ENCODE results near the gene CDH23.

GRCh38 chr10:71690094-71690720, 293.5 kb downstream of the CDH23 start:
- TF ChIP-seq, protein P1, sequence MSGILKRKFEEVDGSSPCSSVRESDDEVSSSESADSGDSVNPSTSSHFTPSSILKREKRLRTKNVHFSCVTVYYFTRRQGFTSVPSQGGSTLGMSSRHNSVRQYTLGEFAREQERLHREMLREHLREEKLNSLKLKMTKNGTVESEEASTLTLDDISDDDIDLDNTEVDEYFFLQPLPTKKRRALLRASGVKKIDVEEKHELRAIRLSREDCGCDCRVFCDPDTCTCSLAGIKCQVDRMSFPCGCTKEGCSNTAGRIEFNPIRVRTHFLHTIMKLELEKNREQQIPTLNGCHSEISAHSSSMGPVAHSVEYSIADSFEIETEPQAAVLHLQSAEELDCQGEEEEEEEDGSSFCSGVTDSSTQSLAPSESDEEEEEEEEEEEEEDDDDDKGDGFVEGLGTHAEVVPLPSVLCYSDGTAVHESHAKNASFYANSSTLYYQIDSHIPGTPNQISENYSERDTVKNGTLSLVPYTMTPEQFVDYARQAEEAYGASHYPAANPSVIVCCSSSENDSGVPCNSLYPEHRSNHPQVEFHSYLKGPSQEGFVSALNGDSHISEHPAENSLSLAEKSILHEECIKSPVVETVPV (CRISPR knock-in tag; IDR thresholded peaks at IDR 0.05), result no peak
- TF ChIP-seq TCF4 (CRISPR knock-in tag; IDR thresholded peaks at IDR 0.05; ENCODE audit: borderline replicate concordance) (no peak), OSR1 (CRISPR knock-in tag; IDR thresholded peaks at IDR 0.05) (no peak), PATZ1 (CRISPR knock-in tag; IDR thresholded peaks at IDR 0.05; ENCODE audit: borderline replicate concordance) (no peak)
- TF ChIP-seq, protein P2, sequence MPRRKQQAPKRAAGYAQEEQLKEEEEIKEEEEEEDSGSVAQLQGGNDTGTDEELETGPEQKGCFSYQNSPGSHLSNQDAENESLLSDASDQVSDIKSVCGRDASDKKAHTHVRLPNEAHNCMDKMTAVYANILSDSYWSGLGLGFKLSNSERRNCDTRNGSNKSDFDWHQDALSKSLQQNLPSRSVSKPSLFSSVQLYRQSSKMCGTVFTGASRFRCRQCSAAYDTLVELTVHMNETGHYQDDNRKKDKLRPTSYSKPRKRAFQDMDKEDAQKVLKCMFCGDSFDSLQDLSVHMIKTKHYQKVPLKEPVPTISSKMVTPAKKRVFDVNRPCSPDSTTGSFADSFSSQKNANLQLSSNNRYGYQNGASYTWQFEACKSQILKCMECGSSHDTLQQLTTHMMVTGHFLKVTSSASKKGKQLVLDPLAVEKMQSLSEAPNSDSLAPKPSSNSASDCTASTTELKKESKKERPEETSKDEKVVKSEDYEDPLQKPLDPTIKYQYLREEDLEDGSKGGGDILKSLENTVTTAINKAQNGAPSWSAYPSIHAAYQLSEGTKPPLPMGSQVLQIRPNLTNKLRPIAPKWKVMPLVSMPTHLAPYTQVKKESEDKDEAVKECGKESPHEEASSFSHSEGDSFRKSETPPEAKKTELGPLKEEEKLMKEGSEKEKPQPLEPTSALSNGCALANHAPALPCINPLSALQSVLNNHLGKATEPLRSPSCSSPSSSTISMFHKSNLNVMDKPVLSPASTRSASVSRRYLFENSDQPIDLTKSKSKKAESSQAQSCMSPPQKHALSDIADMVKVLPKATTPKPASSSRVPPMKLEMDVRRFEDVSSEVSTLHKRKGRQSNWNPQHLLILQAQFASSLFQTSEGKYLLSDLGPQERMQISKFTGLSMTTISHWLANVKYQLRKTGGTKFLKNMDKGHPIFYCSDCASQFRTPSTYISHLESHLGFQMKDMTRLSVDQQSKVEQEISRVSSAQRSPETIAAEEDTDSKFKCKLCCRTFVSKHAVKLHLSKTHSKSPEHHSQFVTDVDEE (CRISPR knock-in tag; IDR thresholded peaks at IDR 0.05), result no peak
